ENCODE results near the gene CTXN1. TPM values are rescaled to one million over a fixed set of nuclear protein-coding genes. Genes with fewer than 3 reads are reported as not detected.
"Not testable (repeated sequence)": the region's sequence is repeated elsewhere in the genome, so short reads cannot be mapped to it uniquely, and the experiment has no call there.

The CTXN1 gene
- total RNA-seq, 1 donor from 2014 or later = 1.8 TPM

GRCh38 chr19:7934766-7935165 lies 8.8 kb upstream of the CTXN1 start:
- no peak for DNase-seq
- Mint-ChIP-seq H3K27ac (no peak overlapping the region), H3K4me1 (no peaks in the 10 kb centered on the region), H3K9me3 (no peaks in the 10 kb centered on the region), H3K4me3 (no peak overlapping the region), H3K36me3 (ENCODE audit: low read depth) (peaks cover 35% of the 10 kb centered on the region), H3K27me3 (no peaks in the 10 kb centered on the region)
- intact Hi-C loops (cut with micrococcal nuclease) = no loop called here

GRCh38 chr19:7933828-7934725 lies 8.1 kb upstream of the CTXN1 start:
- Mint-ChIP-seq H3K27me3 (no peaks in the 10 kb centered on the region), H3K27ac (no peak overlapping the region), H3K4me3 (no peak overlapping the region), H3K9me3 (no peaks in the 10 kb centered on the region), H3K4me1 (peaks cover 2% of the 10 kb centered on the region), H3K36me3 (ENCODE audit: low read depth) (peaks cover 39% of the 10 kb centered on the region)
- no peak for DNase-seq
- intact Hi-C loops (cut with micrococcal nuclease) = no loop called here

- no peaks in the 10 kb centered on the region for H3K27me3 Mint-ChIP-seq
- H3K27ac Mint-ChIP-seq = no peak overlapping the region
- H3K4me1 Mint-ChIP-seq = peaks cover 6% of the 10 kb centered on the region
- no peak for DNase-seq
- no peak overlapping the region for H3K4me3 Mint-ChIP-seq
- intact Hi-C loops (cut with micrococcal nuclease) = no loop called here
- peaks cover 37% of the 10 kb centered on the region for H3K36me3 Mint-ChIP-seq (ENCODE audit: low read depth)
- no peaks in the 10 kb centered on the region for H3K9me3 Mint-ChIP-seq
These were observed 7.5 kb upstream of the CTXN1 start for GRCh38 chr19:7933411-7933810.

- H3K27ac Mint-ChIP-seq = no peak overlapping the region
- intact Hi-C loops (cut with micrococcal nuclease) = no loop called here
- H3K4me1 Mint-ChIP-seq = peaks cover 7% of the 10 kb centered on the region
- peaks cover 38% of the 10 kb centered on the region for H3K36me3 Mint-ChIP-seq (ENCODE audit: low read depth)
- no peaks in the 10 kb centered on the region for H3K27me3 Mint-ChIP-seq
- no peaks in the 10 kb centered on the region for H3K9me3 Mint-ChIP-seq
- H3K4me3 Mint-ChIP-seq = no peak overlapping the region
- DNase-seq = no peak
These were observed 7.0 kb upstream of the CTXN1 start for GRCh38 chr19:7932930-7933300.

GRCh38 chr19:7932276-7932929 lies 6.5 kb upstream of the CTXN1 start:
- no peak overlapping the region for H3K27ac Mint-ChIP-seq
- no peaks in the 10 kb centered on the region for H3K9me3 Mint-ChIP-seq
- peaks cover 7% of the 10 kb centered on the region for H3K4me1 Mint-ChIP-seq
- peaks cover 34% of the 10 kb centered on the region for H3K36me3 Mint-ChIP-seq (ENCODE audit: low read depth)
- H3K4me3 Mint-ChIP-seq = no peak overlapping the region
- no peaks in the 10 kb centered on the region for H3K27me3 Mint-ChIP-seq
- no peak for DNase-seq
- intact Hi-C loops (cut with micrococcal nuclease) = no loop called here

- H3K27me3 Mint-ChIP-seq = no peaks in the 10 kb centered on the region
- no peak overlapping the region for H3K4me3 Mint-ChIP-seq
- H3K9me3 Mint-ChIP-seq = no peaks in the 10 kb centered on the region
- H3K36me3 Mint-ChIP-seq (ENCODE audit: low read depth) = peaks cover 33% of the 10 kb centered on the region
- no peak for DNase-seq
- no peak overlapping the region for H3K27ac Mint-ChIP-seq
- intact Hi-C loops (cut with micrococcal nuclease) = no loop called here
- H3K4me1 Mint-ChIP-seq = peaks cover 9% of the 10 kb centered on the region
These were observed 5.5 kb upstream of the CTXN1 start for GRCh38 chr19:7931221-7932061.

- Mint-ChIP-seq H3K9me3 (no peaks in the 10 kb centered on the region), H3K36me3 (ENCODE audit: low read depth) (peaks cover 32% of the 10 kb centered on the region), H3K4me1 (peaks cover 10% of the 10 kb centered on the region), H3K27me3 (no peaks in the 10 kb centered on the region), H3K27ac (no peak overlapping the region), H3K4me3 (no peak overlapping the region)
- intact Hi-C loops (cut with micrococcal nuclease) = no loop called here
- no peak for DNase-seq
These were observed 4.8 kb upstream of the CTXN1 start for GRCh38 chr19:7930765-7931164.

- peaks cover 27% of the 10 kb centered on the region for H3K36me3 Mint-ChIP-seq (ENCODE audit: low read depth)
- H3K27me3 Mint-ChIP-seq; intact Hi-C loops (cut with micrococcal nuclease); DNase-seq; H3K4me3 Mint-ChIP-seq; H3K9me3 Mint-ChIP-seq; H3K27ac Mint-ChIP-seq: not testable (repeated sequence)
- peaks cover 11% of the 10 kb centered on the region for H3K4me1 Mint-ChIP-seq
These were observed 4.1 kb upstream of the CTXN1 start for GRCh38 chr19:7930030-7930429.

GRCh38 chr19:7928741-7929701 lies 3.1 kb upstream of the CTXN1 start:
- Mint-ChIP-seq H3K27ac (peak overlapping the region; percentile 68), H3K9me3 (no peaks in the 10 kb centered on the region), H3K27me3 (no peaks in the 10 kb centered on the region), H3K36me3 (ENCODE audit: low read depth) (peaks cover 23% of the 10 kb centered on the region), H3K4me1 (peaks cover 14% of the 10 kb centered on the region), H3K4me3 (no peak overlapping the region)
- intact Hi-C loops (cut with micrococcal nuclease) = no loop called here
- DNase-seq = peak; percentile 88

- Mint-ChIP-seq H3K27ac (peak overlapping the region; percentile 40), H3K27me3 (no peaks in the 10 kb centered on the region), H3K9me3 (no peaks in the 10 kb centered on the region), H3K4me1 (peaks cover 14% of the 10 kb centered on the region), H3K36me3 (ENCODE audit: low read depth) (peaks cover 20% of the 10 kb centered on the region), H3K4me3 (no peak overlapping the region)
- intact Hi-C loops (cut with micrococcal nuclease) = no loop called here
- no peak for DNase-seq
These were observed 2.4 kb upstream of the CTXN1 start for GRCh38 chr19:7928334-7928706.

- peak; percentile 63 for DNase-seq
- Mint-ChIP-seq H3K4me3 (no peak overlapping the region), H3K27ac (no peak overlapping the region), H3K27me3 (no peaks in the 10 kb centered on the region), H3K9me3 (no peaks in the 10 kb centered on the region), H3K4me1 (peaks cover 14% of the 10 kb centered on the region), H3K36me3 (ENCODE audit: low read depth) (peaks cover 21% of the 10 kb centered on the region)
- intact Hi-C loops (cut with micrococcal nuclease) = no loop called here
These were observed 1.8 kb upstream of the CTXN1 start for GRCh38 chr19:7927605-7928333.

- Mint-ChIP-seq H3K36me3 (ENCODE audit: low read depth) (peaks cover 24% of the 10 kb centered on the region), H3K27me3 (no peaks in the 10 kb centered on the region), H3K27ac (peak overlapping the region; percentile 59), H3K9me3 (no peaks in the 10 kb centered on the region), H3K4me3 (peak overlapping the region; percentile 71), H3K4me1 (peaks cover 15% of the 10 kb centered on the region)
- intact Hi-C loops (cut with micrococcal nuclease) = no loop called here
- DNase-seq = no peak
These were observed 1.0 kb upstream of the CTXN1 start for GRCh38 chr19:7926727-7927604.
